NB4 (cell line): ENCODE results near the gene FEM1B.

ENCODE experiments used
- DNase-seq: peaks from one replicate; pipeline ENCODE4 v3.0.0; 2010; ENCODE audit warnings: low read depth
- H3K4me3 ChIP-seq: one replicate; pipeline ENCODE4 v1.5.1; 2011; ENCODE audit warnings: mild to moderate bottlenecking, low read depth, low read length, moderate library complexity
- CTCF ChIP-seq: IDR thresholded peaks from one replicate; pipeline ENCODE4 v1.5.1; 2012; ENCODE audit warnings: low read depth, low read length
- MAX ChIP-seq: IDR thresholded peaks from 2 replicates; pipeline ENCODE4 v1.6.1; 2011; ENCODE audit warnings: low read depth, low read length
- MYC ChIP-seq: IDR thresholded peaks from 2 replicates; pipeline ENCODE4 v1.6.1; 2011; ENCODE audit warnings: low read depth, low read length
- POLR2A ChIP-seq: IDR thresholded peaks from 2 replicates; pipeline ENCODE4 v1.6.1; 2011; ENCODE audit warnings: mild to moderate bottlenecking; ENCODE audit not compliant: insufficient read length; ENCODE audit errors: extremely low read depth

FEM1B gene

GRCh38 chr15:68286256-68286655 lies 8.7 kb downstream of the FEM1B start:
- no peak for TF ChIP-seq POLR2A
- no peak for TF ChIP-seq CTCF
- TF ChIP-seq MYC, result no peak
- TF ChIP-seq MAX, result no peak

GRCh38 chr15:68289057-68289456 lies 11.5 kb downstream of the FEM1B start:
- H3K4me3 ChIP-seq, result no peak overlapping the region
- DNase-seq, result no peak
- TF ChIP-seq MAX (no peak), CTCF (no peak), POLR2A (no peak), MYC (no peak)

More at GRCh38 chr15:68286256-68286655, 8.7 kb downstream of the FEM1B start:
- DNase-seq, result no peak
- H3K4me3 ChIP-seq, result no peak overlapping the region

GRCh38 chr15:68289621-68290352 lies 12.2 kb downstream of the FEM1B start:
- DNase-seq, result no peak
- no peak overlapping the region for H3K4me3 ChIP-seq
- TF ChIP-seq MYC (no peak), POLR2A (no peak), CTCF (no peak), MAX (no peak)

GRCh38 chr15:68290715-68291114 lies 13.2 kb downstream of the FEM1B start:
- no peak overlapping the region for H3K4me3 ChIP-seq
- DNase-seq, result no peak

GRCh38 chr15:68292157-68292781 lies 14.7 kb downstream of the FEM1B start:
- DNase-seq, result no peak
- no peak overlapping the region for H3K4me3 ChIP-seq
- TF ChIP-seq MYC (no peak), POLR2A (no peak), MAX (no peak), CTCF (no peak)

More at GRCh38 chr15:68290715-68291114, 13.2 kb downstream of the FEM1B start:
- no peak for TF ChIP-seq MYC
- no peak for TF ChIP-seq MAX
- no peak for TF ChIP-seq CTCF
- no peak for TF ChIP-seq POLR2A
